Mesodermal cell (in vitro differentiated cells): Measurements from ENCODE around the gene MAGEA2.
"Not testable (repeated sequence)": the region's sequence is repeated elsewhere in the genome, so short reads cannot be mapped to it uniquely, and the experiment has no call there.

Source experiments
- H3K27ac ChIP-seq: 2 replicates; pipeline ENCODE4 v1.7.0; 2013; ENCODE audit warnings: mild to moderate bottlenecking, low read depth, low read length, moderate library complexity; ENCODE audit not compliant: severe bottlenecking
- H3K36me3 ChIP-seq: 2 replicates; pipeline ENCODE4 v1.7.1; 2013; ENCODE audit warnings: mild to moderate bottlenecking, low read length, moderate library complexity; ENCODE audit not compliant: control insufficient read depth, insufficient read depth
- H3K4me1 ChIP-seq: one replicate; pipeline ENCODE4 v1.7.1; 2013; ENCODE audit warnings: mild to moderate bottlenecking, low read length; ENCODE audit not compliant: insufficient read depth, control insufficient read depth, poor library complexity, severe bottlenecking
- H3K4me3 ChIP-seq: 2 replicates; pipeline ENCODE4 v1.7.0; 2013; ENCODE audit warnings: low read length, control low read depth, mild to moderate bottlenecking; ENCODE audit not compliant: insufficient read depth, poor library complexity, severe bottlenecking; ENCODE audit errors: extremely low read depth
- H3K9me3 ChIP-seq: 2 replicates; pipeline ENCODE4 v1.7.1; 2013; ENCODE audit warnings: mild to moderate bottlenecking, low read length, moderate library complexity; ENCODE audit not compliant: control insufficient read depth
- WGBS, 2 experiments: methylation state at CpG; one replicate each; pipeline ENCODE4 v1.1.5; 2013; ENCODE audit warnings: missing lambda C conversion rate in 2 of 2; ENCODE audit not compliant: insufficient coverage in 2 of 2; 5-methylcytosine and 5-hydroxymethylcytosine counted together

The MAGEA2 gene

DNA sequence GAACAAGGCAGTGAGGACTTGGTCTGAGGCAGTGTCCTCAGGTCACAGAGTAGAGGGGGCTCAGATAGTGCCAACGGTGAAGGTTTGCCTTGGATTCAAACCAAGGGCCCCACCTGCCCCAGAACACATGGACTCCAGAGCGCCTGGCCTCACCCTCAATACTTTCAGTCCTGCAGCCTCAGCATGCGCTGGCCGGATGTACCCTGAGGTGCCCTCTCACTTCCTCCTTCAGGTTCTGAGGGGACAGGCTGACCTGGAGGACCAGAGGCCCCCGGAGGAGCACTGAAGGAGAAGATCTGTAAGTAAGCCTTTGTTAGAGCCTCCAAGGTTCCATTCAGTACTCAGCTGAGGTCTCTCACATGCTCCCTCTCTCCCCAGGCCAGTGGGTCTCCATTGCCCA is 53.3 kb downstream of the MAGEA2 start:
- not testable (repeated sequence) for H3K4me1 ChIP-seq, H3K27ac ChIP-seq, H3K9me3 ChIP-seq, H3K4me3 ChIP-seq, H3K36me3 ChIP-seq
- 100% methylated on average over 2 of the region's 5 CpGs; no CpG with 5 or more reads in 1 of the 2 experiments for WGBS, 2 experiments
